Gastrocnemius medialis (tissue), 4 donors: Measurements from ENCODE around the gene SIGLEC9.

Source experiments
- CTCF ChIP-seq, 5 experiments: fragments of 450-650 bp in 3 of 5; fragments of 200-600 bp in 2 of 5; sonication (generic) in 2 of 5; IDR thresholded peaks in 4 of 5; conservative IDR thresholded peaks in 1 of 5; 1 replicate in 4 of 5; 2 replicates in 1 of 5; pipeline ENCODE4 v1.5.1; 2016 to 2019; ENCODE audit warnings: antibody characterized with exemption in 5 of 5, mild to moderate bottlenecking in 3 of 5, moderate library complexity in 3 of 5
- POLR2A ChIP-seq, 2 donors: fragments of 450-650 bp; IDR thresholded peaks; one replicate each; pipeline ENCODE4 v1.6.1; 2017; ENCODE audit warnings: antibody characterized with exemption in 2 of 2, mild to moderate bottlenecking in 2 of 2, moderate library complexity in 2 of 2

- TF ChIP-seq CTCF (IDR thresholded peaks at IDR 0.05 in 4 of 5, conservative IDR thresholded peaks at IDR 0.05 in 1 of 5) (no peak), POLR2A (IDR thresholded peaks at IDR 0.05) (no peak)
Observed at GRCh38 chr19:51123802-51124201, 904 bp upstream of the SIGLEC9 start.
